ENCODE data around the gene IFT74. TPM values are rescaled to one million over a fixed set of nuclear protein-coding genes. Genes with fewer than 3 reads are reported as not detected.
A peak's percentile ranks its signal among the peaks of the same experiment; 100 is the strongest.

IFT74 gene
- total and polyA plus RNA-seq, 2 of the 13 experiments (the other 11 are each of a cell fraction or from before 2014, with no cell fraction given), result 4.2 to 12.3 TPM

- TF ChIP-seq HNF4A (CRISPR knock-in tag; IDR thresholded peaks at IDR 0.05) (no peak), RBM39 (IDR thresholded peaks at IDR 0.05; ENCODE audit: low read depth, low read length, poor library complexity, severe bottlenecking) (peak; percentile 54), ZBTB38 (CRISPR knock-in tag; IDR thresholded peaks at IDR 0.05) (peak; percentile 22; the same call in 1 of the 2 replicates), ZNF513 (CRISPR knock-in tag; conservative IDR thresholded peaks at IDR 0.05) (no peak), NFE2 (CRISPR knock-in tag; IDR thresholded peaks at IDR 0.05) (no peak), ZNF75D (CRISPR knock-in tag; IDR thresholded peaks at IDR 0.05; ENCODE audit: borderline replicate concordance) (no peak), HHEX (CRISPR knock-in tag; IDR thresholded peaks at IDR 0.05) (no peak), GATA4 (IDR thresholded peaks at IDR 0.05; ENCODE audit: borderline replicate concordance, low read depth) (no peak), IRX3 (CRISPR knock-in tag; IDR thresholded peaks at IDR 0.05; ENCODE audit: borderline replicate concordance, low read depth) (no peak), XBP1 (CRISPR knock-in tag; IDR thresholded peaks at IDR 0.05) (no peak), EEA1 (CRISPR knock-in tag; IDR thresholded peaks at IDR 0.05; ENCODE audit: borderline replicate concordance) (no peak; the same call in 1 of the 2 replicates), HDAC6 (IDR thresholded peaks at IDR 0.05; ENCODE audit: low read depth, low read length) (no peak), ZNF33A (CRISPR knock-in tag; IDR thresholded peaks at IDR 0.05; ENCODE audit: borderline replicate concordance) (no peak), ZNF10 (CRISPR knock-in tag; IDR thresholded peaks at IDR 0.05; ENCODE audit: borderline replicate concordance, low read depth) (no peak), ZNF451 (CRISPR knock-in tag; IDR thresholded peaks at IDR 0.05) (no peak), TCF7L2 (IDR thresholded peaks at IDR 0.05; ENCODE audit: low read depth, low read length) (no peak), E2F5 (CRISPR knock-in tag; conservative IDR thresholded peaks at IDR 0.05) (0 out of 2 replicates have a peak, but pooled peaks have one; percentile 31), HMG20A (CRISPR knock-in tag; IDR thresholded peaks at IDR 0.05; ENCODE audit: borderline replicate concordance) (no peak), ZHX2 (IDR thresholded peaks at IDR 0.05; ENCODE audit: low read depth) (no peak), ZHX2 (CRISPR knock-in tag; IDR thresholded peaks at IDR 0.05; ENCODE audit: borderline replicate concordance) (no peak)
- TF ChIP-seq, protein P1, sequence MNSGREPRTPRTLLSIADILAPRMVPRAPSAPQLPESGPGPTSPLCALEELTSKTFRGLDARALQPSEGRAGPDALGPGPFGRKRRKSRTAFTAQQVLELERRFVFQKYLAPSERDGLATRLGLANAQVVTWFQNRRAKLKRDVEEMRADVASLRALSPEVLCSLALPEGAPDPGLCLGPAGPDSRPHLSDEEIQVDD (CRISPR knock-in tag; IDR thresholded peaks at IDR 0.05; ENCODE audit: borderline replicate concordance), result no peak
These were observed at the start of gene IFT74 (continued) for GRCh38 chr9:26955921-26956859.

Measured in HepG2 (cell line).